Thyroid gland (tissue), 4 donors: ENCODE results near the gene OXA1L.

ENCODE experiments used
- POLR2A ChIP-seq, 2 donors: fragments of 450-650 bp; IDR thresholded peaks; one replicate each; pipeline ENCODE4 v1.6.1; 2017; ENCODE audit warnings: antibody characterized with exemption in 2 of 2, mild to moderate bottlenecking in 2 of 2, moderate library complexity in 1 of 2
- TF ChIP-seq, protein P1 (sequence below), 6 experiments: fragments of 200-600 bp in 3 of 6; fragments of 450-650 bp in 3 of 6; sonication (generic) in 3 of 6; IDR thresholded peaks; one replicate each; pipeline ENCODE4 v1.5.1; 2016 to 2019; ENCODE audit warnings: antibody characterized with exemption in 6 of 6, mild to moderate bottlenecking in 2 of 6, inconsistent platforms in 1 of 6, moderate library complexity in 1 of 6

DNA sequence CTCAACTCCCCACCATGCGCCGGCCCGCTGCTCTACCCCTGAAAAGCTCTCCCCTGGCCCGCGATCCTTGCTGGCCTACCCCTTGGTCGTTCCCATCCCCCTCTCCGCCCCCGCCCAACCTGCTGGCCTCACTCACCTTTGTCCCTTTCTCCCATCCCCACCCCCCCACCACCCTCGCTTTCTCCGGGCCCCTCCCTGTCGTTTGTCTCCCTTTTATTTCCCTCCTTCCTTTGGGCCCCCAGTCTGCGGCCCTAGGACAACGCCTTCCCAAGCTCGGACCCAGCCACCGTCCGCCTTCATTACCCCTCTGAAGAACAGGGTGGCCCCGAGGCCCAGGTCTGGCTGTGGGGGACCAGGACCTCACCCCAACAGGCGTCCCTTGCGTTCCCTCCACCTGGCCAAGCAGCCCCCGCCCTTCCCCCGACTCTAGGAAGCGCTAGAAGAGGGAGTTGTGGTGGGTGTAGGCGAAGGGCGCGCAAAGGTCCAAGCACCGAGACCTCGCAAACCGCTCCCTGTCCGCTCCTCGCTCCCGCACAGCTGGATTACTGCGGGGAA lies 55.6 kb downstream of the OXA1L start:
- TF ChIP-seq, protein P1, sequence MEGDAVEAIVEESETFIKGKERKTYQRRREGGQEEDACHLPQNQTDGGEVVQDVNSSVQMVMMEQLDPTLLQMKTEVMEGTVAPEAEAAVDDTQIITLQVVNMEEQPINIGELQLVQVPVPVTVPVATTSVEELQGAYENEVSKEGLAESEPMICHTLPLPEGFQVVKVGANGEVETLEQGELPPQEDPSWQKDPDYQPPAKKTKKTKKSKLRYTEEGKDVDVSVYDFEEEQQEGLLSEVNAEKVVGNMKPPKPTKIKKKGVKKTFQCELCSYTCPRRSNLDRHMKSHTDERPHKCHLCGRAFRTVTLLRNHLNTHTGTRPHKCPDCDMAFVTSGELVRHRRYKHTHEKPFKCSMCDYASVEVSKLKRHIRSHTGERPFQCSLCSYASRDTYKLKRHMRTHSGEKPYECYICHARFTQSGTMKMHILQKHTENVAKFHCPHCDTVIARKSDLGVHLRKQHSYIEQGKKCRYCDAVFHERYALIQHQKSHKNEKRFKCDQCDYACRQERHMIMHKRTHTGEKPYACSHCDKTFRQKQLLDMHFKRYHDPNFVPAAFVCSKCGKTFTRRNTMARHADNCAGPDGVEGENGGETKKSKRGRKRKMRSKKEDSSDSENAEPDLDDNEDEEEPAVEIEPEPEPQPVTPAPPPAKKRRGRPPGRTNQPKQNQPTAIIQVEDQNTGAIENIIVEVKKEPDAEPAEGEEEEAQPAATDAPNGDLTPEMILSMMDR (IDR thresholded peaks at IDR 0.05) = no peak
- no peak for TF ChIP-seq POLR2A (IDR thresholded peaks at IDR 0.05)
